Mesothelial cell of epicardium (in vitro differentiated cells): ENCODE results near the gene IZUMO4. TPM values are rescaled to one million over a fixed set of nuclear protein-coding genes. Genes with fewer than 3 reads are reported as not detected.

Source experiments
- DNase-seq, 2 experiments: peaks; one replicate each; pipeline ENCODE4 v3.0.0; 2021; ENCODE audit warnings: low spot score in 2 of 2; ENCODE audit not compliant: unreplicated experiment in 2 of 2
- H3K27ac Mint-ChIP-seq: 2 replicates; pipeline ENCODE4 v1.8.0; 2021; ENCODE audit warnings: mixed read lengths
- H3K27me3 Mint-ChIP-seq: 2 replicates; pipeline ENCODE4 v1.8.0; 2021; ENCODE audit warnings: low read depth, mixed read lengths
- H3K36me3 Mint-ChIP-seq: 2 replicates; pipeline ENCODE4 v1.8.0; 2021; ENCODE audit warnings: mixed read lengths
- H3K4me1 Mint-ChIP-seq: 2 replicates; pipeline ENCODE4 v1.8.0; 2021; ENCODE audit warnings: mixed read lengths
- H3K4me3 Mint-ChIP-seq: 2 replicates; pipeline ENCODE4 v1.8.0; 2021; ENCODE audit warnings: mild to moderate bottlenecking, moderate library complexity, mixed read lengths
- H3K9me3 Mint-ChIP-seq: 2 replicates; pipeline ENCODE4 v1.8.0; 2021; ENCODE audit warnings: mixed read lengths
- CTCF ChIP-seq: fragments of 200-600 bp; sonication (generic); IDR thresholded peaks from one replicate; pipeline ENCODE4 v1.5.0; 2021; ENCODE audit warnings: antibody characterized with exemption; ENCODE audit not compliant: unreplicated experiment
- total RNA-seq: library from RNA; stranded (reverse); gene quantifications from 3 replicates; pipeline ENCODE4 v1.2.1, GENCODE V29; 2021

Gene IZUMO4
- total RNA-seq: 11.0 to 14.4 TPM (median 13.8 TPM) in 3 replicates

- Mint-ChIP-seq H3K9me3 (no peaks in the 10 kb centered on the region), H3K4me1 (peaks cover 23% of the 10 kb centered on the region), H3K27me3 (no peaks in the 10 kb centered on the region), H3K27ac (peak within 1 kb of the TSS; percentile 91), H3K4me3 (peak within 1 kb of the TSS; percentile 90), H3K36me3 (no peaks in the 10 kb centered on the region)
- no peak for TF ChIP-seq CTCF
- DNase-seq: peak; percentile 100
Measured at GRCh38 chr19:2096480-2097202, at the start of gene IZUMO4. TSS of gene IZUMO4 (plus strand) at chr19:2096915. CDS start at chr19:2096946, 31 bp downstream.

GRCh38 chr19:2047076-2047448, 49.7 kb upstream of the IZUMO4 start:
- no peaks in the 10 kb centered on the region for H3K27me3 Mint-ChIP-seq
- no peaks in the 10 kb centered on the region for H3K36me3 Mint-ChIP-seq
- TF ChIP-seq CTCF: no peak
- H3K4me1 Mint-ChIP-seq: peaks cover 19% of the 10 kb centered on the region
- peak overlapping the region; percentile 6 for H3K27ac Mint-ChIP-seq
- DNase-seq: no peak
- no peaks in the 10 kb centered on the region for H3K9me3 Mint-ChIP-seq
- no peak overlapping the region for H3K4me3 Mint-ChIP-seq

- no peak for TF ChIP-seq CTCF
- H3K36me3 Mint-ChIP-seq: no peaks in the 10 kb centered on the region
- no peak overlapping the region for H3K4me3 Mint-ChIP-seq
- H3K27ac Mint-ChIP-seq: no peak overlapping the region
- no peaks in the 10 kb centered on the region for H3K27me3 Mint-ChIP-seq
- no peak for DNase-seq
- no peaks in the 10 kb centered on the region for H3K9me3 Mint-ChIP-seq
- peaks cover 16% of the 10 kb centered on the region for H3K4me1 Mint-ChIP-seq
Measured at GRCh38 chr19:2047449-2048103, 49.1 kb upstream of the IZUMO4 start.

GRCh38 chr19:2048104-2048958, 48.4 kb upstream of the IZUMO4 start:
- Mint-ChIP-seq H3K27me3 (no peaks in the 10 kb centered on the region), H3K9me3 (no peaks in the 10 kb centered on the region), H3K4me1 (peaks cover 14% of the 10 kb centered on the region), H3K27ac (no peak overlapping the region), H3K36me3 (no peaks in the 10 kb centered on the region), H3K4me3 (peak overlapping the region; percentile 80)
- DNase-seq: no peak
- no peak for TF ChIP-seq CTCF

GRCh38 chr19:2048959-2049740, 47.6 kb upstream of the IZUMO4 start:
- peak overlapping the region; percentile 80 for H3K4me3 Mint-ChIP-seq
- H3K27ac Mint-ChIP-seq: peak overlapping the region; percentile 82
- H3K4me1 Mint-ChIP-seq: peaks cover 12% of the 10 kb centered on the region
- no peaks in the 10 kb centered on the region for H3K27me3 Mint-ChIP-seq
- no peaks in the 10 kb centered on the region for H3K36me3 Mint-ChIP-seq
- DNase-seq: no peak
- H3K9me3 Mint-ChIP-seq: no peaks in the 10 kb centered on the region
- no peak for TF ChIP-seq CTCF
